ENCODE data around the gene TBC1D9B.

TBC1D9B gene

GRCh38 chr5:179834120-179834519 is 73.6 kb downstream of the TBC1D9B start:
- Mint-ChIP-seq H3K9me3 (no peaks in the 10 kb centered on the region), H3K36me3 (ENCODE audit: low read depth) (peaks cover 63% of the 10 kb centered on the region), H3K4me1 (ENCODE audit: low read depth) (peaks cover 16% of the 10 kb centered on the region), H3K27me3 (no peaks in the 10 kb centered on the region), H3K4me3 (no peak overlapping the region), H3K27ac (no peak overlapping the region)

GRCh38 chr5:179833709-179834070 is 74.0 kb downstream of the TBC1D9B start:
- no peaks in the 10 kb centered on the region for H3K9me3 Mint-ChIP-seq
- peaks cover 67% of the 10 kb centered on the region for H3K36me3 Mint-ChIP-seq (ENCODE audit: low read depth)
- peak overlapping the region; percentile 63 for H3K27ac Mint-ChIP-seq
- H3K4me1 Mint-ChIP-seq (ENCODE audit: low read depth), result peaks cover 16% of the 10 kb centered on the region
- H3K27me3 Mint-ChIP-seq, result no peaks in the 10 kb centered on the region
- no peak overlapping the region for H3K4me3 Mint-ChIP-seq

- no peak overlapping the region for H3K4me3 Mint-ChIP-seq
- peak overlapping the region; percentile 63 for H3K27ac Mint-ChIP-seq
- peaks cover 70% of the 10 kb centered on the region for H3K36me3 Mint-ChIP-seq (ENCODE audit: low read depth)
- peaks cover 17% of the 10 kb centered on the region for H3K4me1 Mint-ChIP-seq (ENCODE audit: low read depth)
- no peaks in the 10 kb centered on the region for H3K27me3 Mint-ChIP-seq
- no peaks in the 10 kb centered on the region for H3K9me3 Mint-ChIP-seq
Observed at GRCh38 chr5:179833056-179833708, 74.5 kb downstream of the TBC1D9B start.

- no peak overlapping the region for H3K4me3 Mint-ChIP-seq
- no peaks in the 10 kb centered on the region for H3K27me3 Mint-ChIP-seq
- H3K9me3 Mint-ChIP-seq, result no peaks in the 10 kb centered on the region
- H3K27ac Mint-ChIP-seq, result no peak overlapping the region
- peaks cover 24% of the 10 kb centered on the region for H3K4me1 Mint-ChIP-seq (ENCODE audit: low read depth)
- peaks cover 78% of the 10 kb centered on the region for H3K36me3 Mint-ChIP-seq (ENCODE audit: low read depth)
Observed at GRCh38 chr5:179832039-179832745, 75.5 kb downstream of the TBC1D9B start.

- peaks cover 79% of the 10 kb centered on the region for H3K36me3 Mint-ChIP-seq (ENCODE audit: low read depth)
- no peaks in the 10 kb centered on the region for H3K9me3 Mint-ChIP-seq
- no peak overlapping the region for H3K4me3 Mint-ChIP-seq
- H3K27ac Mint-ChIP-seq, result peak overlapping the region; percentile 55
- H3K4me1 Mint-ChIP-seq (ENCODE audit: low read depth), result peaks cover 18% of the 10 kb centered on the region
- H3K27me3 Mint-ChIP-seq, result no peaks in the 10 kb centered on the region
Observed at GRCh38 chr5:179830818-179831468, 76.8 kb downstream of the TBC1D9B start.

GRCh38 chr5:179829732-179830435 is 77.8 kb downstream of the TBC1D9B start:
- H3K36me3 Mint-ChIP-seq (ENCODE audit: low read depth), result peaks cover 81% of the 10 kb centered on the region
- H3K4me3 Mint-ChIP-seq, result no peak overlapping the region
- no peaks in the 10 kb centered on the region for H3K9me3 Mint-ChIP-seq
- peaks cover 20% of the 10 kb centered on the region for H3K4me1 Mint-ChIP-seq (ENCODE audit: low read depth)
- peak overlapping the region; percentile 33 for H3K27ac Mint-ChIP-seq
- H3K27me3 Mint-ChIP-seq, result no peaks in the 10 kb centered on the region

GRCh38 chr5:179828756-179829421 is 78.8 kb downstream of the TBC1D9B start:
- peak overlapping the region; percentile 12 for H3K27ac Mint-ChIP-seq
- peaks cover 26% of the 10 kb centered on the region for H3K4me1 Mint-ChIP-seq (ENCODE audit: low read depth)
- peaks cover 87% of the 10 kb centered on the region for H3K36me3 Mint-ChIP-seq (ENCODE audit: low read depth)
- no peaks in the 10 kb centered on the region for H3K9me3 Mint-ChIP-seq
- no peaks in the 10 kb centered on the region for H3K27me3 Mint-ChIP-seq
- H3K4me3 Mint-ChIP-seq, result no peak overlapping the region

- Mint-ChIP-seq H3K4me1 (ENCODE audit: low read depth) (peaks cover 35% of the 10 kb centered on the region), H3K36me3 (ENCODE audit: low read depth) (peaks cover 78% of the 10 kb centered on the region)
Observed at GRCh38 chr5:179827680-179828079, 80.0 kb downstream of the TBC1D9B start.

GRCh38 chr5:179825655-179826182 is 82.0 kb downstream of the TBC1D9B start:
- Mint-ChIP-seq H3K4me3 (no peak overlapping the region), H3K27ac (no peak overlapping the region), H3K4me1 (ENCODE audit: low read depth) (peaks cover 48% of the 10 kb centered on the region), H3K27me3 (no peaks in the 10 kb centered on the region), H3K36me3 (ENCODE audit: low read depth) (peaks cover 64% of the 10 kb centered on the region), H3K9me3 (no peaks in the 10 kb centered on the region)

More at GRCh38 chr5:179827680-179828079, 80.0 kb downstream of the TBC1D9B start:
- no peaks in the 10 kb centered on the region for H3K27me3 Mint-ChIP-seq
- peak overlapping the region; percentile 82 for H3K27ac Mint-ChIP-seq
- H3K9me3 Mint-ChIP-seq, result no peaks in the 10 kb centered on the region
- H3K4me3 Mint-ChIP-seq, result peak overlapping the region; percentile 32

GRCh38 chr5:179824745-179825112 is 83.0 kb downstream of the TBC1D9B start:
- H3K9me3 Mint-ChIP-seq, result no peaks in the 10 kb centered on the region
- no peaks in the 10 kb centered on the region for H3K27me3 Mint-ChIP-seq
- H3K4me1 Mint-ChIP-seq (ENCODE audit: low read depth), result peaks cover 55% of the 10 kb centered on the region
- H3K36me3 Mint-ChIP-seq (ENCODE audit: low read depth), result peaks cover 55% of the 10 kb centered on the region
- H3K4me3 Mint-ChIP-seq, result no peak overlapping the region
- no peak overlapping the region for H3K27ac Mint-ChIP-seq

- H3K27me3 Mint-ChIP-seq, result no peaks in the 10 kb centered on the region
- no peaks in the 10 kb centered on the region for H3K9me3 Mint-ChIP-seq
- H3K36me3 Mint-ChIP-seq (ENCODE audit: low read depth), result peaks cover 49% of the 10 kb centered on the region
- H3K27ac Mint-ChIP-seq, result no peak overlapping the region
- peaks cover 60% of the 10 kb centered on the region for H3K4me1 Mint-ChIP-seq (ENCODE audit: low read depth)
- no peak overlapping the region for H3K4me3 Mint-ChIP-seq
Observed at GRCh38 chr5:179823937-179824744, 83.6 kb downstream of the TBC1D9B start.

- Mint-ChIP-seq H3K27me3 (no peaks in the 10 kb centered on the region), H3K4me1 (ENCODE audit: low read depth) (peaks cover 67% of the 10 kb centered on the region), H3K9me3 (no peaks in the 10 kb centered on the region), H3K36me3 (ENCODE audit: low read depth) (peaks cover 36% of the 10 kb centered on the region), H3K27ac (peak overlapping the region; percentile 93), H3K4me3 (peak overlapping the region; percentile 91)
Observed at GRCh38 chr5:179822444-179822990, 85.2 kb downstream of the TBC1D9B start.

GRCh38 chr5:179822059-179822432 is 85.7 kb downstream of the TBC1D9B start:
- Mint-ChIP-seq H3K4me1 (ENCODE audit: low read depth) (peaks cover 65% of the 10 kb centered on the region), H3K27me3 (no peaks in the 10 kb centered on the region), H3K4me3 (peak overlapping the region; percentile 91), H3K27ac (peak overlapping the region; percentile 93), H3K9me3 (no peaks in the 10 kb centered on the region), H3K36me3 (ENCODE audit: low read depth) (peaks cover 31% of the 10 kb centered on the region)
